Neuronal stem cell (in vitro differentiated cells): ENCODE results near the gene ETV4.

Experiments used
- DNase-seq: peaks from one replicate; pipeline ENCODE4 v3.0.0-alpha.2; 2013; ENCODE audit warnings: low spot score
- H2AFZ ChIP-seq: one replicate; pipeline ENCODE4 v1.6.1; 2013; ENCODE audit warnings: mild to moderate bottlenecking, low read length, inconsistent platforms
- H2AK5ac ChIP-seq: 2 replicates; pipeline ENCODE4 v1.6.1; 2013; ENCODE audit warnings: low read depth, mild to moderate bottlenecking, inconsistent platforms, low read length, moderate library complexity, mixed read lengths
- H2BK120ac ChIP-seq: 2 replicates; pipeline ENCODE4 v1.6.1; 2013; ENCODE audit warnings: low read depth, mild to moderate bottlenecking, inconsistent platforms, low read length, moderate library complexity, mixed read lengths
- H2BK12ac ChIP-seq: one replicate; pipeline ENCODE4 v1.6.1; 2013; ENCODE audit warnings: low read length, inconsistent platforms
- H2BK15ac ChIP-seq: 2 replicates; pipeline ENCODE4 v1.6.1; 2013; ENCODE audit warnings: mild to moderate bottlenecking, low read length, inconsistent platforms, mixed read lengths
- H2BK5ac ChIP-seq: one replicate; pipeline ENCODE4 v1.6.1; 2013; ENCODE audit warnings: inconsistent platforms, mild to moderate bottlenecking, low read length, moderate library complexity
- H3K14ac ChIP-seq: one replicate; pipeline ENCODE4 v1.6.1; 2013; ENCODE audit warnings: low read length, inconsistent platforms
- H3K18ac ChIP-seq: 2 replicates; pipeline ENCODE4 v1.6.1; 2013; ENCODE audit warnings: low read length, inconsistent platforms
- H3K23ac ChIP-seq: 2 replicates; pipeline ENCODE4 v1.6.1; 2013; ENCODE audit warnings: low read depth, mild to moderate bottlenecking, mixed read lengths, low read length, inconsistent platforms; ENCODE audit not compliant: poor library complexity
- H3K27ac ChIP-seq: replicated peaks from 3 replicates; pipeline ENCODE4 v1.5.1; 2013; ENCODE audit warnings: low read length, inconsistent platforms
- H3K27me3 ChIP-seq, 3 experiments: 2 replicates each; pipeline ENCODE4 v1.6.1; 2013; ENCODE audit warnings: low read length in 3 of 3, mild to moderate bottlenecking in 2 of 3, inconsistent platforms in 1 of 3, low read depth in 1 of 3, mixed read lengths in 1 of 3, moderate library complexity in 1 of 3; ENCODE audit not compliant: control insufficient read depth in 3 of 3, insufficient read depth in 3 of 3
- H3K36me3 ChIP-seq, 2 donors: replicated peaks in 1 of 2; 2 replicates each; pipeline ENCODE4 v1.6.1; 2013; ENCODE audit warnings: low read length in 2 of 2; ENCODE audit not compliant: control insufficient read depth in 2 of 2, insufficient read depth in 2 of 2
- H3K4ac ChIP-seq: 2 replicates; pipeline ENCODE4 v1.6.1; 2013; ENCODE audit warnings: inconsistent platforms, mild to moderate bottlenecking, low read length, moderate library complexity
- H3K4me1 ChIP-seq, 2 donors: 1 replicate in 1 of 2; 2 replicates in 1 of 2; pipeline ENCODE4 v1.6.1; 2013; ENCODE audit warnings: low read length in 2 of 2, low read depth in 1 of 2; ENCODE audit not compliant: control insufficient read depth in 2 of 2, insufficient read depth in 1 of 2
- H3K4me2 ChIP-seq: one replicate; pipeline ENCODE4 v1.6.1; 2013; ENCODE audit warnings: mild to moderate bottlenecking, low read length, inconsistent platforms; ENCODE audit not compliant: insufficient read depth, poor library complexity, severe bottlenecking
- H3K4me3 ChIP-seq, 2 donors: 2 replicates each; pipeline ENCODE4 v1.5.1; 2013; ENCODE audit warnings: low read length in 2 of 2, mild to moderate bottlenecking in 2 of 2, inconsistent platforms in 1 of 2, moderate library complexity in 1 of 2
- H3K79me1 ChIP-seq: one replicate; pipeline ENCODE4 v1.6.1; 2013; ENCODE audit warnings: low read depth, mild to moderate bottlenecking, inconsistent platforms, low read length, moderate library complexity
- H3K9ac ChIP-seq: one replicate; pipeline ENCODE4 v1.6.1; 2013; ENCODE audit warnings: mild to moderate bottlenecking, low read depth, low read length, inconsistent platforms; ENCODE audit not compliant: poor library complexity
- H3K9me3 ChIP-seq, 2 donors: replicated peaks in 1 of 2; 2 replicates each; pipeline versions ENCODE3 to v1.6.1; 2013; ENCODE audit warnings: low read length in 2 of 2, mild to moderate bottlenecking in 2 of 2, inconsistent platforms in 1 of 2, low read depth in 1 of 2, mixed read lengths in 1 of 2, moderate library complexity in 1 of 2; ENCODE audit not compliant: control insufficient read depth in 2 of 2, insufficient read depth in 1 of 2
- H4K8ac ChIP-seq: one replicate; pipeline ENCODE4 v1.6.1; 2013; ENCODE audit warnings: low read depth, mild to moderate bottlenecking, inconsistent platforms, low read length, moderate library complexity
- H4K91ac ChIP-seq: one replicate; pipeline ENCODE4 v1.6.1; 2013; ENCODE audit warnings: low read length, low read depth, mild to moderate bottlenecking, inconsistent platforms; ENCODE audit not compliant: poor library complexity
- WGBS, 2 donors: extraction: QIAGEN DNeasy Blood & Tissue Kit; methylation state at CpG; one replicate each; pipeline ENCODE4 v1.1.7; 2013; ENCODE audit warnings: missing lambda C conversion rate in 2 of 2, mixed read lengths in 1 of 2; ENCODE audit not compliant: insufficient read length in 2 of 2, insufficient replicate concordance in 1 of 2; ENCODE audit errors: extremely low coverage in 2 of 2; 5-methylcytosine and 5-hydroxymethylcytosine counted together

Gene ETV4

GRCh38 chr17:43578699-43579565 lies 32.8 kb upstream of the ETV4 start:
- WGBS, 2 donors = no CpG with 5 or more reads among the region's 13 CpGs
- Histone ChIP-seq H3K4me3 (no peak overlapping the region), H3K4me1 (peaks cover 15 to 16% of the 10 kb centered on the region in 2 donors), H2BK5ac (no peak overlapping the region), H3K14ac (no peak overlapping the region), H3K9ac (no peak overlapping the region), H4K8ac (no peak overlapping the region), H3K36me3 (no peaks in the 10 kb centered on the region), H2BK15ac (peak overlapping the region; percentile 23), H2BK120ac (no peak overlapping the region), H3K79me1 (no peaks in the 10 kb centered on the region), H3K27me3 (peaks cover 0 to 9% (median 0%) of the 10 kb centered on the region in 3 experiments), H3K23ac (no peak overlapping the region), H4K91ac (no peak overlapping the region), H3K27ac (no peak overlapping the region), H3K9me3 (no peaks in the 10 kb centered on the region), H3K4ac (no peak overlapping the region), H3K4me2 (no peak overlapping the region), H2BK12ac (no peak overlapping the region), H2AFZ (no peak overlapping the region), H2AK5ac (peak overlapping the region; percentile 29), H3K18ac (peak overlapping the region; percentile 89)
- DNase-seq = no peak

GRCh38 chr17:43578404-43578698 lies 32.2 kb upstream of the ETV4 start:
- peak overlapping the region; percentile 43 for H2AK5ac ChIP-seq
- no peak overlapping the region for H2BK5ac ChIP-seq
- no peak overlapping the region for H3K23ac ChIP-seq
- H3K27me3 ChIP-seq = peaks cover 0 to 6% (median 0%) of the 10 kb centered on the region in 3 experiments
- no peaks in the 10 kb centered on the region for H3K36me3 ChIP-seq
- H3K4me1 ChIP-seq = peaks cover 15 to 16% of the 10 kb centered on the region in 2 donors
- DNase-seq = no peak
- no peak overlapping the region for H3K27ac ChIP-seq
- peak overlapping the region; percentile 81 for H2AFZ ChIP-seq
- H2BK12ac ChIP-seq = no peak overlapping the region
- no peak overlapping the region for H2BK15ac ChIP-seq
- H4K91ac ChIP-seq = no peak overlapping the region
- H3K18ac ChIP-seq = peak overlapping the region; percentile 89
- no peak overlapping the region for H3K4me3 ChIP-seq
- H3K4me2 ChIP-seq = no peak overlapping the region
- H3K4ac ChIP-seq = no peak overlapping the region
- no CpG with 5 or more reads among the region's 1 CpG for WGBS, 2 donors
- H3K14ac ChIP-seq = no peak overlapping the region
- H3K9ac ChIP-seq = no peak overlapping the region
- H4K8ac ChIP-seq = no peak overlapping the region
- no peak overlapping the region for H2BK120ac ChIP-seq
- H3K79me1 ChIP-seq = no peaks in the 10 kb centered on the region
- no peaks in the 10 kb centered on the region for H3K9me3 ChIP-seq

- H3K14ac ChIP-seq = no peak overlapping the region
- H2BK120ac ChIP-seq = no peak overlapping the region
- no peak overlapping the region for H2BK5ac ChIP-seq
- H3K9me3 ChIP-seq = no peaks in the 10 kb centered on the region
- H3K27ac ChIP-seq = no peak overlapping the region
- no peak overlapping the region for H4K91ac ChIP-seq
- no CpG with 5 or more reads among the region's 14 CpGs for WGBS, 2 donors
- no peak overlapping the region for H3K23ac ChIP-seq
- H3K36me3 ChIP-seq = no peaks in the 10 kb centered on the region
- H3K4ac ChIP-seq = no peak overlapping the region
- H2BK15ac ChIP-seq = no peak overlapping the region
- H3K4me2 ChIP-seq = no peak overlapping the region
- H3K18ac ChIP-seq = peak overlapping the region; percentile 46
- peak overlapping the region; percentile 81 for H2AFZ ChIP-seq
- peak overlapping the region; percentile 43 for H2AK5ac ChIP-seq
- H3K79me1 ChIP-seq = no peaks in the 10 kb centered on the region
- peak overlapping the region; percentile 4 for H3K9ac ChIP-seq
- peaks cover 0 to 6% (median 0%) of the 10 kb centered on the region in 3 experiments for H3K27me3 ChIP-seq
- H3K4me1 ChIP-seq = peaks cover 15 to 16% of the 10 kb centered on the region in 2 donors
- H3K4me3 ChIP-seq = no peak overlapping the region
- H4K8ac ChIP-seq = no peak overlapping the region
- DNase-seq = no peak
- H2BK12ac ChIP-seq = no peak overlapping the region
Measured at GRCh38 chr17:43577664-43578403, 31.7 kb upstream of the ETV4 start.

- Histone ChIP-seq H3K9ac (no peak overlapping the region), H3K4me2 (no peak overlapping the region), H4K91ac (no peak overlapping the region), H3K9me3 (no peaks in the 10 kb centered on the region), H3K27me3 (peaks cover 0 to 6% (median 0%) of the 10 kb centered on the region in 3 experiments), H3K14ac (no peak overlapping the region), H3K27ac (no peak overlapping the region), H2BK120ac (no peak overlapping the region), H4K8ac (no peak overlapping the region), H3K4me1 (peaks cover 15 to 16% of the 10 kb centered on the region in 2 donors), H3K18ac (peak overlapping the region; percentile 15), H2BK12ac (no peak overlapping the region), H3K4ac (no peak overlapping the region), H3K4me3 (no peak overlapping the region), H3K79me1 (no peaks in the 10 kb centered on the region), H2AFZ (no peak overlapping the region), H2AK5ac (no peak overlapping the region), H2BK5ac (no peak overlapping the region), H3K36me3 (no peaks in the 10 kb centered on the region), H2BK15ac (no peak overlapping the region), H3K23ac (no peak overlapping the region)
- no CpG with 5 or more reads among the region's 10 CpGs for WGBS, 2 donors
- peak; percentile 89 for DNase-seq
Measured at GRCh38 chr17:43576563-43577229, 30.6 kb upstream of the ETV4 start.
